GM21515 (cell line): ENCODE measurements around the gene ANGPTL2.

Source experiments
- ATAC-seq: cut with Tn5 transposase; IDR thresholded peaks from one replicate; pipeline ENCODE4 v1.9.1; 2021; ENCODE audit not compliant: unreplicated experiment

The ANGPTL2 gene

GRCh38 chr9:127137640-127138360, 15.4 kb upstream of the ANGPTL2 start:
- no peak for ATAC-seq

DNA sequence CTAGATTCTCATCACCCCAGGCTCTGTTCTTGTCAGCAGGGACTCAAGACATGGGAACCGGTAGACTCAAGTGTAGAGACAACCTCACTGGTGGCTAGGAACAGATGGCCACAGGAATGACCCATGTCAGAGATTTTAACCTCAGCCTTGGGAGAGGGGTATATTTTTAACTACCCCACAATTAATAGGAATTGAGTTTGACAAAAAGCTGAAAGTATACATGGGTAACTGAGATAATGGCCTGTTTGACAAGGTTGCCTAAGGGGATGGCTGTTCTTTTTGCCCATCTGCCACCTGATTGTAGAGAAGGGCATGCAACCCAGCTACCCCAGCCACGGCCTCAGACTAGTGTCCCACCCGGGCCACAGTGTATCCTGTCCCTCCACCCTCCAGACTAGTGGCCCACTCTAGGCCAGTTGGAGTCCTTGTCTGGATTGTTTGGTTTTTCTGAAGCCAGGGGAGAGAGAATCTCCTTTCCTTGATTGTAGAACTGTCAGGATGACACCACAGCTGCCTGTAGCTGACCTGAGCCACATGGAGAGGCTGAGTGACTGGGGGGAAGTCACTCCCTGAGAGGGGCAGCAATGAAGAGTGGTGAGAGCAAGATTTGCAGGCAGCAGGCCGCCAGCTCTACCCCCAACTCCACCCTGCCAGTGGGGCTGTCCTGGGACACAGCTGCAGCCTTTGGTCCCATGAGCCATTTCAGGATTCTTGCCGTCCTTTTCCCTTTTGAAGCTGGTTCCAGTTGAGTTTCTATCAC, 14.6 kb upstream of the ANGPTL2 start:
- no peak for ATAC-seq

DNA sequence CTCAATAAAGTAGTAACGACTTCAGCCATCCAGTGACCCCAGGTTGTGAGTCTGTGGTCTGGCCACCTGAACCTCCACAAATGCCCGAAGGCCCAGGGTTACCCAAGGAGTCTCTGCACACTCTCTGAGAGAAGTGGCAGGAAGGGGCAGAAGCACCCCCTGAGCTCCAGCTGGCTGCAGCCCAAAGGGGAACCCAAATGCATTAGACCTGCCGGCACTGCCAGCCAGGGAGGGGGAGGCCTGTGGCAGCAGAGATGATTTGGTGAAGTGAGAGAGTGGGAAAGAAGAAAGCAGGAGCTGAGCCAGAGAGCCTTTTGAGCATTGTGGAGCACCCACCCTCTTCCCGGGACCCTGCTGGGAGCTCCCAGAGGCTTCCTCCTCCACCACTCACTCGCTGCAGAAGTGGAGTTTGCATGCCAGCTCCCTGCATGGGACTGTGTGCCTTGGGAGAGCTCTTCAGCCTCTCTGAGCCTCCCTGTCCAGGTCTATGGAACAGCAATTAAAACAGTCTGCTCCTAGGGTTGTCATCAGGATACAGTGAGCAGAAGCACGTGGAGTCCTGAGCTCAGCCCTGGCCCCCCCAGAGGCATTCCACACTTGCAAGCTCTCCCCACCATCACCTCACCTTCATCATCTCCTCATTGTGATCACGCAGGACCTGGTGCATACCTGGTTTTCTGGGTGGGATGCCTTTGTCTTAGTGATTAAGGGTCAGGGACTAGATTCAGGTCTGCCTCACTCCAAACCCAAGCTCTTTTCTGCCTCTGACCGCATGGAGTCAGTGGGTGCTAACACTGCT, 13.8 kb upstream of the ANGPTL2 start:
- ATAC-seq = no peak

- ATAC-seq = no peak
These were observed 12.8 kb upstream of the ANGPTL2 start for GRCh38 chr9:127135056-127135745.

- ATAC-seq = no peak
These were observed 11.3 kb upstream of the ANGPTL2 start for GRCh38 chr9:127133739-127134167.

DNA sequence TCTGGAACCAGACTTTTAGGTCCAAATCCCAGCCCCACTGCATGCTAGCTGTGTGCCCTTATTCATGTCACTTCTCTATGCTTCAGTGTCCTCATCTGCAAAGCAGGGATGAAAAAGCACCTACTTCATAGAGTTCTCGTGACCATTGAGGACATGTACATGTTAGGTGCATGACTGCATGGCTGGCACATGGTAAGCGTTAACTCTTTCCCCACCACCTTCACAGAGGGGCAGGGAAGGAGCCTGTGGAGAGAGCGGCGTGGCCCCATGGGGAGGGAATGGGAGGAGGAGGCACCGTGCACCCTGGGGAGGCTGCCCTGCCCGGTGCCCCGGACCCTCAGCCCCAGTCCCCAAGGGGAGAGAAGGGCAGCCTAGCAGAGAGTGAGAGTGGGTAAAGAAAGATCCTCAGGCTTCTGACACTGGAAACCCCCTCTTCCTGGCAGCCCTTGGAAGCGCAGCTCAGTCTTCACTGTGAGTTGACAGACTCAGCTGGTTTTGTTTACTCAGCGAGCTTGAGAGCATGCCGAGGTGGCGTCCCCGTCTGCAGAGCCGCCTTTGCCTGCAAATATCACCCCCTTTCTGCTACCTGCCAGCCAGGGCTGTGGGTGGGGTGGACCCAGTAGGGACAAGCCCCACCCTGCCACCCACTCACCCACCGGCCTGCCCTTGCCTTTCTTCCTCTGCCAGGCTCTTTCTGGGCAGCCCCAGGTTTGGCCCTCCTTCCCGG, 10.6 kb upstream of the ANGPTL2 start:
- ATAC-seq = no peak

- no peak for ATAC-seq
These were observed 9.9 kb upstream of the ANGPTL2 start for GRCh38 chr9:127132375-127132774.

DNA sequence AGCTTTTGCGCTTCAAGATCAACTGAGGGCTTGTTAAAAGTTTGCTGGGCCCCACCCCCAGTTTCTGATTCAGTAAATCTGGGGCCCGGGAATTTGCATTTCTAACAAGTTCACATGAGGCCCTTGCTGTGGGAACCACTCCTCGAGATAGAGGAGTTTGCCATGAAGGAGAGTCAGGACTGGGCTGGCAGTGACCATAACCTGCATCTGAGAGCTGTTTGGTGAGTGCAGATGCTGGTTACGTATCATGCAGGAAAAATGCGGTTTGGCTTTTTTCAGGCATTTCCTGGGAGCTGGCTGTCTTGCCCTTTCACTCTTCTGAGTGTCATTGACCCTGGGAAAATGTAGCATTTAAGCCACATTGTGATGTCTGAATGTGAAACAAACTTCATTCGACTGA, 9.4 kb upstream of the ANGPTL2 start:
- no peak for ATAC-seq

- ATAC-seq = no peak
These were observed 8.5 kb upstream of the ANGPTL2 start for GRCh38 chr9:127130661-127131538.

- ATAC-seq = no peak
These were observed 7.8 kb upstream of the ANGPTL2 start for GRCh38 chr9:127130235-127130634.

GRCh38 chr9:127129718-127130085, 7.3 kb upstream of the ANGPTL2 start:
- ATAC-seq = no peak

DNA sequence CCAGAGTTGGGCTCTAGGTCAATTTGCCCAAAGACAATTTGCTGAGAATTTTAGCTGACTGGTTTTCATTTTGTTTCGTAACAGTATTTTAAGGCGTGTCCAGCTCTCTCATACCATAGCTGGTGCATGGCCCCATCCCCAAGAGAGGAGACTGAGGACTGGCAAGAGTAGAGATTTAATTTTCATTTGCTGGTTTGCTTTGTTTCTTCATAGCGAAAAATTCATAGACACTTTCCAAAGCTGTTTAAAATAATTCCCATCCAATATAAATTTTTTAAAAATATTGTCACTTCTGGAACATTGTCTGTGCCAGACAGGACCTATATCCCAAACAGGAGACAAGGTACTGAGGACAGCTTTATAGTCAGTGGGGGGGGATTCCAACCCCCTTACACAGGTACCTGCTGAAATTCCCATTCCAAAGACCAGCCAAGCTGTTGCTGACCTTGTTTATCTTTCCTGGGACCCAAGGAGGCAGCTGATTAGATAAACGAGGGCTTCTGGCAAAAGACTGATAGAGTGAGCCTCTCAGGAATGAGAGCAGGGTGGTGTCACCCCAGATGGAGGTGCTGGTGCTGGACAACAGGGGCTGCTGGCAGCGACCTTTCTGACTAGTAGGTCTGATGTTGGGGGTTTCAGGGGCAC, 6.8 kb upstream of the ANGPTL2 start:
- ATAC-seq = no peak

- no peak for ATAC-seq
These were observed 6.1 kb upstream of the ANGPTL2 start for GRCh38 chr9:127128341-127129072.

DNA sequence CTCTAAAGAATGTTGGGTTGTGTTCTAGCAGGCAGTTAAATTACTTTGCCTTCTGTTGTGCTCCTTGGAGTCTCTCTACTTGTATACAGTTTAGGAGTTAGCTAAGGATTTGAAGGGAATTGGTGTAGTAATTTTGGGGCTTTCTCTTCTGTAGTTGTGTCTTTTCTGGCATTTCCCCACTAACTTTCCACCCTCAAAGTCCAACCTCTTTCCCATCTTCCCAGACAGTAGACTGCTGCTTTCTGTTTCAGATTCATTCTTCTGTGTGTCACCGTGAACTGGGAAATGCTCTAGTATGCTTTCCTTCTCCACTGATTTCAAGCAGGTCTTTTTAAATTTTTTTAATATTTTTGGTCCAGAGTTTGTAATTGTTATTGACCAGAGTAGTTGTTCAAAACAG, 4.5 kb upstream of the ANGPTL2 start:
- no peak for ATAC-seq

DNA sequence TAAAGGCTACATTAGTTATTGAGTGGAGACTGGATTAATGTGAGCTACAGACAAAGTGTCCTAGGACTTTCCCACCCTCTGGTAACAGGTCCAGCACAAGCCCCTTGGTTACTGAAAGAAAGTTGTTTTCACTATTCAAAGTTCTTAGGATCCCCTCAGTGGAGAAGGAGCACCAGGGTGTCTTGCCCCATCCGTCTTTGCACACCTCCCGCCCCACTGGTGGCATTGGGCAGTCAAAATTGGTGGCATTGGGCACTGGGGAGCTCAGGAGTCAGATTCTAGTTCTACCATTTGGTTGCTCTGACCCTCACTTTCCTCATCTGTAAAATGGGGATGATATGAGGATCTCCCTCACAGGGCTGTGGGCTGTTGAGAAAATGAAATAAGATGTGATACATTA, 2.4 kb upstream of the ANGPTL2 start:
- ATAC-seq = no peak

- no peak for ATAC-seq
These were observed 1.7 kb upstream of the ANGPTL2 start for GRCh38 chr9:127124111-127124531.

GRCh38 chr9:127123064-127123890, 842 bp upstream of the ANGPTL2 start:
- no peak for ATAC-seq
